Measurements from ENCODE around the gene MBD6. TPM values are rescaled to one million over a fixed set of nuclear protein-coding genes. Genes with fewer than 3 reads are reported as not detected.
A peak's percentile ranks its signal among the peaks of the same experiment; 100 is the strongest.

The MBD6 gene
- total and polyA plus RNA-seq, 2 of the 13 experiments (the other 11 are each of a cell fraction or from before 2014, with no cell fraction given): 4.1 to 5.9 TPM

DNA sequence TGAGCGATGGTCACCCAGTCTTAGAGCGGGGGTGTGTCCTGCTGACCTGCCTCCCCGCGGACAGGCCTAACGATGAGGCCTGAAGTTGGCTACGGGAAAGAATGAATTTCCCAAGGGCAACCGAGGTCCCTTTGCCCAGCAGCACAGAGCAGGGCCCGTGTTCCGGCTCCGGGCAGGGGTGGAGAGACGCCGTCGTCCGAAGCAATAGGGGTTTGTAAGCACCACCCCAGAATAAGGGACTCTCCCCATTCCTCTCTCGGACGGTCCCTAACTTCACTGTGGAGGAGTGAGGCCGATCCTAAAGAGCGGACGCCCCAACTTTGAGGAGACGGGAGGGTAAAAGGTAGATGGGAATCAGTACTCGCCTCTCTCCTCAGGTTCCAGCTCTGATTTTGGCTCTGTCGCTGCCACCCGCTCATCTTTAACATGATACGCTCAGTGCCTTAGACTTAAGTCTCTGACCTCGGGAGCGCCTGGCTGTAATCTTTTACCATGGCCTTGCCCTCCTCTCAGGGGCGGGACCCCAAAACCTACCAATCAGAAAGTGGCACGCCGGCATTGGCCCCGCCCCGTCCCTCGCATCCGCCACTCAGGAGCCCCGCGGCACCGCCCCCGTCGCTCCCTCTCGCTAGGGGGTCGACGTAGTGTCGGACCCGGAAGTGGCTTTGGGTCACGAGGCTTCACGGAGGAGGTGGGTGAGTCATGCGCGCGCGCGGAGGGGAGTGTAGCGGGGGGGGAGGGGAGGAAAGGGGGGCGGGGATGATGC, 2.4 kb upstream of the MBD6 start, which contains the start of gene DDIT3 (continued):
- TF ChIP-seq, protein P1, sequence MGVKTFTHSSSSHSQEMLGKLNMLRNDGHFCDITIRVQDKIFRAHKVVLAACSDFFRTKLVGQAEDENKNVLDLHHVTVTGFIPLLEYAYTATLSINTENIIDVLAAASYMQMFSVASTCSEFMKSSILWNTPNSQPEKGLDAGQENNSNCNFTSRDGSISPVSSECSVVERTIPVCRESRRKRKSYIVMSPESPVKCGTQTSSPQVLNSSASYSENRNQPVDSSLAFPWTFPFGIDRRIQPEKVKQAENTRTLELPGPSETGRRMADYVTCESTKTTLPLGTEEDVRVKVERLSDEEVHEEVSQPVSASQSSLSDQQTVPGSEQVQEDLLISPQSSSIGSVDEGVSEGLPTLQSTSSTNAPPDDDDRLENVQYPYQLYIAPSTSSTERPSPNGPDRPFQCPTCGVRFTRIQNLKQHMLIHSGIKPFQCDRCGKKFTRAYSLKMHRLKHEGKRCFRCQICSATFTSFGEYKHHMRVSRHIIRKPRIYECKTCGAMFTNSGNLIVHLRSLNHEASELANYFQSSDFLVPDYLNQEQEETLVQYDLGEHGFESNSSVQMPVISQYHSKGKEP (CRISPR knock-in tag; IDR thresholded peaks at IDR 0.05): peak; percentile 74; the same call in 1 of the 2 replicates
- TF ChIP-seq ZNF460 (CRISPR knock-in tag; IDR thresholded peaks at IDR 0.05; ENCODE audit: borderline replicate concordance) (no peak), TAF15 (IDR thresholded peaks at IDR 0.05; ENCODE audit: low read depth, low read length, poor library complexity, severe bottlenecking) (peak; percentile 31), ZNF567 (CRISPR knock-in tag; IDR thresholded peaks at IDR 0.05; ENCODE audit: borderline replicate concordance) (no peak), POLR2AphosphoS5 (IDR thresholded peaks at IDR 0.05; ENCODE audit: low read depth, low read length) (peak; percentile 99), REL (CRISPR knock-in tag; conservative IDR thresholded peaks at IDR 0.05) (no peak; the same call in 1 of the 2 replicates), BCL3 (CRISPR knock-in tag; IDR thresholded peaks at IDR 0.05) (peak; percentile 62; the same call in 1 of the 2 replicates), ZBTB21 (CRISPR knock-in tag; IDR thresholded peaks at IDR 0.05) (no peak; the same call in 1 of the 2 replicates), GATAD2A (CRISPR knock-in tag; IDR thresholded peaks at IDR 0.05) (peak; percentile 37; the same call in 1 of the 2 replicates), ZNF558 (CRISPR knock-in tag; IDR thresholded peaks at IDR 0.05; ENCODE audit: borderline replicate concordance) (no peak), ZNF136 (CRISPR knock-in tag; IDR thresholded peaks at IDR 0.05; ENCODE audit: low read depth) (no peak), MTF1 (CRISPR knock-in tag; IDR thresholded peaks at IDR 0.05) (no peak), HOMEZ (CRISPR knock-in tag; IDR thresholded peaks at IDR 0.05; ENCODE audit: low read depth) (peak; percentile 14; the same call in 1 of the 2 replicates), ZNF430 (CRISPR knock-in tag; IDR thresholded peaks at IDR 0.05) (peak; percentile 81), TCF12 (IDR thresholded peaks at IDR 0.05) (no peak), TCF12 (CRISPR knock-in tag; IDR thresholded peaks at IDR 0.05) (no peak), CREB3 (CRISPR knock-in tag; IDR thresholded peaks at IDR 0.05) (no peak)
- TF ChIP-seq, protein P2, sequence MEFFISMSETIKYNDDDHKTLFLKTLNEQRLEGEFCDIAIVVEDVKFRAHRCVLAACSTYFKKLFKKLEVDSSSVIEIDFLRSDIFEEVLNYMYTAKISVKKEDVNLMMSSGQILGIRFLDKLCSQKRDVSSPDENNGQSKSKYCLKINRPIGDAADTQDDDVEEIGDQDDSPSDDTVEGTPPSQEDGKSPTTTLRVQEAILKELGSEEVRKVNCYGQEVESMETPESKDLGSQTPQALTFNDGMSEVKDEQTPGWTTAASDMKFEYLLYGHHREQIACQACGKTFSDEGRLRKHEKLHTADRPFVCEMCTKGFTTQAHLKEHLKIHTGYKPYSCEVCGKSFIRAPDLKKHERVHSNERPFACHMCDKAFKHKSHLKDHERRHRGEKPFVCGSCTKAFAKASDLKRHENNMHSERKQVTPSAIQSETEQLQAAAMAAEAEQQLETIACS (CRISPR knock-in tag; IDR thresholded peaks at IDR 0.05): no peak; the same call in 1 of the 2 replicates

All from HepG2 (cell line).